GM18508 (cell line): ENCODE data around the gene OR10A2.
"Not testable (repeated sequence)": the region's sequence is repeated elsewhere in the genome, so short reads cannot be mapped to it uniquely, and the experiment has no call there.

ENCODE experiments used
- ATAC-seq: cut with Tn5 transposase; IDR thresholded peaks from one replicate; pipeline ENCODE4 v1.9.1; 2021; ENCODE audit warnings: moderate number of reproducible peaks; ENCODE audit not compliant: insufficient read depth, unreplicated experiment

Gene OR10A2

DNA sequence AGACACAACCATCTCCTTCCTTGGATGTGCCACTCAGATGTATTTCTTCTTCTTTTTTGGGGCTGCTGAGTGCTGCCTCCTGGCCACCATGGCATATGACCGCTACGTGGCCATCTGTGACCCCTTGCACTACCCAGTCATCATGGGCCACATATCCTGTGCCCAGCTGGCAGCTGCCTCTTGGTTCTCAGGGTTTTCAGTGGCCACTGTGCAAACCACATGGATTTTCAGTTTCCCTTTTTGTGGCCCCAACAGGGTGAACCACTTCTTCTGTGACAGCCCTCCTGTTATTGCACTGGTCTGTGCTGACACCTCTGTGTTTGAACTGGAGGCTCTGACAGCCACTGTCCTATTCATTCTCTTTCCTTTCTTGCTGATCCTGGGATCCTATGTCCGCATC is 14.1 kb downstream of the OR10A2 start:
- no peak for ATAC-seq

GRCh38 chr11:6882751-6883150 is 19.9 kb downstream of the OR10A2 start:
- ATAC-seq = no peak

GRCh38 chr11:6887711-6888110 is 24.9 kb downstream of the OR10A2 start:
- ATAC-seq = not testable (repeated sequence)

DNA sequence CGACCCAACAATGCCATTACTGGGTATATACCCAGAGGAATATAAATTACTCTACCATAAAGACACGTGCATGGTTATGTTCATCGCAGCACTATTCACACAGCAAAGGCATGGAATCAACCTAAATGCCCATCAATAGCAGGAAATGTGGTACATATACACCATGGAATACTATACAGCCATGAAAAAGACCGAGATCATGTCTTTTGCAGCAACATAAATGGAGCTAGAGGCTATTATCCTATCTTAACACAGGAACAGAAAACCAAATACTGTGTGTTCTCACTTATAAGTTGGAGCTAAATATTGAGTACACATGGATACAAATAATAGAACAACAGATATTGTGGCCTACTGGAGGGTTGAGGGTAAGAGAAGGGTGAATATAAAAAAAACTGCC is 26.0 kb downstream of the OR10A2 start:
- ATAC-seq = no peak

DNA sequence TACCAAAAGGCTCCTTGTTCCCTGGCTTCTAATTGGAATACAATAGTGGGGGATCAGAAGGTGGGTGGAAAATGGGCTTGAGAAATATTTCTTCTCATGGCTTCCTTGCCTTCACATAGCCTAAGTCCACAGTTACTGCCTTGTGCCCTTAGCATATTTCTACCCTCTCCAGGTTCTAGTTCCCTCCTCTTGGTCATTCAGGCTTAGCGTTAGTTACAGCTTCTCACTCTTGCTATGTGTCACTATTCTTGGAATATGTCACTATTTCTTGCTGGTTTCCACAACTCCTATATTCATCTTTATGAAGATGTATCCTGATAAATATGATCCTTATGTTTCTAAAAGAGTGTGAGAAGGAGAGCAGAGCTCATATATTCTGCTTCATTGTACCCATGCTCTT is 27.0 kb downstream of the OR10A2 start:
- ATAC-seq = no peak

DNA sequence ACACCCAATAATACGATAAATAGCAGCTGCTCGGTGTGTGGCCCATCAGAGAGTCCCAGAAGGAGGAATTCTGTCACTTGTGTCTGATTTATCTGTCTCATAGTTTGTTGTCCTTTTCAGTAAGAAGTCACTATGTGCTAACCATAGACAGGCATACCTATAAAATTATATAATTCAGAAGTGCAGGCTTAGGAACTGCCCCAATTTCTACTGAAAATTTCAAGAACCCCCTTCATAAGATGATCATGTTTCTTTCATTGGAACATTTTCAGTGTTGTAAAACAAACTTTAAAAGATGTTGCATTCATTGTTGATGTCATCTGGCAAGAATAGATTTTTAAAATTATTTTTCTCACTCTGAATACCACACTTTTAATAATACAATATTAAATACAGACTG is 29.5 kb downstream of the OR10A2 start, which contains the start of gene OR2D2:
TSS of gene OR2D2 (minus strand) at position 101 of the 400 bp plus-strand sequence. CDS start at position 101, 0 bp downstream.
- ATAC-seq = no peak

- ATAC-seq = no peak
Measured at GRCh38 chr11:6894097-6894496, 31.2 kb downstream of the OR10A2 start.

DNA sequence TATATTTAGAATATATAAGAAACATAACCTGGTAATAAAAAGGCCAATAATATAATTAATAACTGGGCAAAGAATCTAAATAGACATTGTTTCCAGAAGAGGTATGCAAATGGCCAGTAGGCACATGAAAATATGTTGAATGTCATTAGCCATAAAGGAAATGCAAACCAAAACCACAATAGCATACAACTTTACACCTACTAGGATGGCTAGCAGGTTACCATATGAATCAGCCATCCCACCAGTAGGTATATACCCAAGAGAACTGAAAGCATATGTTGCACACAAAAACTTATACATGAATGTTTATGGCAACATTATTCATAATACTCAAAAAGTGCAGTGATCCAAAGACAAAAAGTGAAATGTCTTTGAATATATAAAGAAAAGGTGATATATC is 32.2 kb downstream of the OR10A2 start:
- ATAC-seq = no peak

DNA sequence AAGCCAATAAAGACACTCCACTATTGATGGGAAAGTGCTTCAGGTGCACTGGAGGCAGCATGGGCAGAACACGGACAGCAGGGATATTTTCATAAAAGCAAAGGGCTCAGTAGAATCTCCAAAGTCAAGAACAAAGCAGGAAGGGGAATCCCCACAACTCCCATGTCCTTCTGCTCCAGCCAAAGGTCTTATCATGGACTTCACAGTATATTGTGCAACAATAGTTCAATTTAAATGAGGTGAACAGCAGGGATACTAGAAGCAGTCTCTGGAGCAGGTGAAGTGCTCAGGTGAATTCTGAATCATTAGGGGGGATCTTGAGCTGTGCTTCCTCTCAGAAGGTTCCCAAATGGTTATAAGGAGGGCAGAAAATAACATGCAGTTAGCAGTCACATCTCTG is 36.1 kb downstream of the OR10A2 start:
- no peak for ATAC-seq

- no peak for ATAC-seq
Measured at GRCh38 chr11:6900327-6900999, 37.6 kb downstream of the OR10A2 start.

DNA sequence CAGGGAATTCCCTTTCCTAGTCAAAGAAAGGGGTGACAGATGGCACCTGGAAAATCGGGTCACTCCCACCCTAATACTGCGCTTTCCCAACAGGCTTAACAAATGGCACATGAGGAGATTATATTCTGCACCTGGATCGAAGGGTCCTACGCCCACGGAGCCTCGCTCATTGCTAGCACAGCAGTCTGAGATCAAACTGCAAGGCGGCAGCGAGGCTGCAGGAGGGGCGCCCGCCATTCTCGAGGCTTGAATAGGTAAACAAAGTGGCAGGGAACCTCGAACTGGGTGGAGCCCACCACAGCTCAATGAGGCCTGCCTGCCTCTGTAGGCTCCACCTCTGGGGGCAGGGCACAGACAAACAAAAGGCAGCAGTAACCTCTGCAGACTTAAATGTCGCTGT is 41.9 kb downstream of the OR10A2 start:
- ATAC-seq = not testable (repeated sequence)

DNA sequence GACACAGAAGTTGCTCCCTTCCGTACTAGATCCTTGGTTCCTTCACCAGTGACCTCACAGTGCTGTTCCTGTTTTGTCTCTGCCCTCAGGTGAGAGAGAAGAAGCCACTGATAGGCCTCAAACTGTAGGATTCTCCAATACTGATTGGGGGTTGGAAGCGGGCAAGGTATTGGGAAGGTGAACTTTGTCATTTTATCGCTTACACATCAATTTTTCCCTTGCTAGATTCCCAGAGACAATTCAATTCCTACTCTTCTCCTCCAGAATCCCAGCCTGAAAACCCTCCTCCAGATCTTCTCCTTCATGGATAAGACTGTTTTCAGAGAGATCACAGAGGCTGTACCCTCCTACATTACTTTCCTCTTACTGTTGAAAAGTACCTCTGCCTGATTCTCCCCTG is 48.5 kb downstream of the OR10A2 start:
- ATAC-seq = no peak

DNA sequence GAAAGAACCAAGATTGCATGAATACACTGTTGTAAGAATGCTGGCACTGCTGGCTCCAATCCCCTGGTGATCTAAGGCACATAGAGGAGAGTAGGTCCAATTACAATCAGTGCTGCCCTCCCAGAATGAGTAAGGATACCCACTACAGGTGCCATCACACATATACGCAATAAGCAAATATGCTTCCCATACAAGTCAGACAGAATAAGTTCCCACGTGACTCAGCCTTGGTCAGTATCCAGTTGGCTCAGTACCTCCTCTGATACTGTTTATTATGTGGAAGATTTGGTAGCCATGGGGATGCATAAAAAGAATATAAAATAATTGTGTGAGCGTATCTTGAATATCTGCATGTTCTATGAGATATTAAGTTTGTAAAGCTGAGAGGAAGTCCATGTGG is 49.1 kb downstream of the OR10A2 start:
- no peak for ATAC-seq

DNA sequence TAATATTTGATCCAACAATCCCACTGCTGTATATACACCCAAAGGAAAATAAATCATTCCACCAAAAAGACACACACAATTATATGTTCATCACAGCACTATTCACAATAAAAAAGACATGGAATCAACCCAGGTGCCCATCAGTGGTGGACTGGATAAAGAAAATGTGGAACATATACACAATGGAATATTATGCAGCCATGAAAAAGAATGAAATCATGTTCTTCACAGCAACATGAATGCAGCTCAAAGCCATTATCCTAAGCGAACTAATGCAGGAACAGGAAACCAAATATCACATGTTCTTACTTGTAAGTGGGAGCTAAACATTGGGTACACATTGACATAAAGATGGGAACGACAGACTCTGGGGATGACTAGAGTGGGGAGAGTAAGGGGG is 56.8 kb downstream of the OR10A2 start:
- no peak for ATAC-seq

DNA sequence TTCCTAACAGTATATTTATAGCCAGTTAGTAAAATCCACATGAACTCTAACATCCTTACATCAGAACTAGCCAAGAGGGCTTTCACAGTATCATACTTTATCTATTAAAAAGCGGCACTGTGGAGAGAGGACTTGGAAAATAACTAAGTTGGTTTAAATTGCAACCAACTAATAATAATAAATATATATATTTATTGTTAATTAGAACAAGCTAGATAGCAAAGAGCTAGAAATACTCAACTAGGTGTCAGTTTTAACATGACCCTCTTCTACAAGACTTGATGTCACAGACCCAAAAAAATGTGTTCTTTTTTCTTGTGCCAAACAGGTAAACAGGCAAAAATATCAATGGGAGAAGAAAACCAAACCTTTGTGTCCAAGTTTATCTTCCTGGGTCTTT is 57.8 kb downstream of the OR10A2 start, which contains the start of gene OR2D3:
TSS of gene OR2D3 (plus strand) at position 301 of the 400 bp plus-strand sequence. CDS start at position 301, 0 bp downstream.
- ATAC-seq = no peak
